AML-193 (cell line): Measurements from ENCODE around the gene SPEF2.
A peak's percentile ranks its signal among the peaks of the same experiment; 100 is the strongest.

Experiments
- DNase-seq, 2 experiments: peaks; one replicate each; lab custom pipeline; 2025; lab: John Stamatoyannopoulos, UW

SPEF2 gene, protein sequence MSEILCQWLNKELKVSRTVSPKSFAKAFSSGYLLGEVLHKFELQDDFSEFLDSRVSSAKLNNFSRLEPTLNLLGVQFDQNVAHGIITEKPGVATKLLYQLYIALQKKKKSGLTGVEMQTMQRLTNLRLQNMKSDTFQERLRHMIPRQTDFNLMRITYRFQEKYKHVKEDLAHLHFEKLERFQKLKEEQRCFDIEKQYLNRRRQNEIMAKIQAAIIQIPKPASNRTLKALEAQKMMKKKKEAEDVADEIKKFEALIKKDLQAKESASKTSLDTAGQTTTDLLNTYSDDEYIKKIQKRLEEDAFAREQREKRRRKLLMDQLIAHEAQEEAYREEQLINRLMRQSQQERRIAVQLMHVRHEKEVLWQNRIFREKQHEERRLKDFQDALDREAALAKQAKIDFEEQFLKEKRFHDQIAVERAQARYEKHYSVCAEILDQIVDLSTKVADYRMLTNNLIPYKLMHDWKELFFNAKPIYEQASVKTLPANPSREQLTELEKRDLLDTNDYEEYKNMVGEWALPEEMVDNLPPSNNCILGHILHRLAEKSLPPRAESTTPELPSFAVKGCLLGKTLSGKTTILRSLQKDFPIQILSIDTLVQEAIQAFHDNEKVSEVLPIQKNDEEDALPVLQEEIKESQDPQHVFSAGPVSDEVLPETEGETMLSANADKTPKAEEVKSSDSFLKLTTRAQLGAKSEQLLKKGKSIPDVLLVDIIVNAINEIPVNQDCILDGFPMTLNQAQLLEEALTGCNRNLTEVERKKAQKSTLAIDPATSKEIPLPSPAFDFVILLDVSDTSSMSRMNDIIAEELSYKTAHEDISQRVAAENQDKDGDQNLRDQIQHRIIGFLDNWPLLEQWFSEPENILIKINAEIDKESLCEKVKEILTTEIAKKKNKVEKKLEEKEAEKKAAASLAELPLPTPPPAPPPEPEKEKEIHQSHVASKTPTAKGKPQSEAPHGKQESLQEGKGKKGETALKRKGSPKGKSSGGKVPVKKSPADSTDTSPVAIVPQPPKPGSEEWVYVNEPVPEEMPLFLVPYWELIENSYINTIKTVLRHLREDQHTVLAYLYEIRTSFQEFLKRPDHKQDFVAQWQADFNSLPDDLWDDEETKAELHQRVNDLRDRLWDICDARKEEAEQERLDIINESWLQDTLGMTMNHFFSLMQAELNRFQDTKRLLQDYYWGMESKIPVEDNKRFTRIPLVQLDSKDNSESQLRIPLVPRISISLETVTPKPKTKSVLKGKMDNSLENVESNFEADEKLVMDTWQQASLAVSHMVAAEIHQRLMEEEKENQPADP (N-terminal part only)

DNA sequence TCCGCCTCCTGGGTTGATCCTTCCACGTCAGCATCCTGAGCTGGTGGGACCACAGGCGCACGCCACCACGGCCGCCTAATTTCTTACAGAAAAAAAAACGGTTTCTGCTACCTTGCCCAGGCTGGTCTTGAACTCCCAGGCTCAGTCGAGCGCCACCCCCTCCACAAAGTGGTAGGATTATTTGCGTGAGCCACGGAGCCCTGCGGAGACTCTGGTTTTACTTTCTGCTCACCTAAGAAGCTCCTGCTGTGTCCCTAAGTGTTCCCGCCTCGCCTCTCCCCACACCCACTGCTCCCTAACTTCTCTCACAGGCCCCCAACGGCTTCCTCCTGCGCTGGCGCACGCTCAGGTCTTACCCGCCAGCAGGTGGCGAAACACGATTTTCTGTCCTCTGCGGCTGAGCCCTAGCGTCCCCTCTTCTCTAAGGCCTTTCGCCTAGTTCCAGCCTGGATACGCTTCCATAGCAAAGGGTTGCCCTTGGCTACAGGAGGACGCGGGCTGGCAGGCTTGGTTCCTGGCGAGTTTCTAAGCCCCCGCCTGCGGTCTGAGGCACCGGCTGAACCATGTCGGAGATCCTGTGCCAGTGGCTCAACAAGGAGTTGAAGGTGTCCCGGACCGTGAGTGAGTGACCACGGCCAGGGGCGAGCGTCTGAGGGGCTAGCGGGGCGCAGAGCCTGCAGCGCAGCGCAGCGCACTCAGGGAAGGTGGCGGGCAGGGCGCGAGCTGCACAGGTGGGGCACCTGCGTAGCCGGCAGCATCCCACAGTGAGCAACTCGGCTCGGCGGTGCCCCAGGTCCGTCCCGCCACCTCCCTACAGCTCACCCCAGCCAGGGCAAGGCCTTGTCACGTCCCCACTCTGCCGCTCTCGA, at the start of gene SPEF2:
Gene SPEF2, plus strand, starts transcription at position 429 of the 869 bp plus-strand sequence. Its CDS starts 135 bp downstream, at position 564.
- DNase-seq: peak; percentile 90 to 93

DNA sequence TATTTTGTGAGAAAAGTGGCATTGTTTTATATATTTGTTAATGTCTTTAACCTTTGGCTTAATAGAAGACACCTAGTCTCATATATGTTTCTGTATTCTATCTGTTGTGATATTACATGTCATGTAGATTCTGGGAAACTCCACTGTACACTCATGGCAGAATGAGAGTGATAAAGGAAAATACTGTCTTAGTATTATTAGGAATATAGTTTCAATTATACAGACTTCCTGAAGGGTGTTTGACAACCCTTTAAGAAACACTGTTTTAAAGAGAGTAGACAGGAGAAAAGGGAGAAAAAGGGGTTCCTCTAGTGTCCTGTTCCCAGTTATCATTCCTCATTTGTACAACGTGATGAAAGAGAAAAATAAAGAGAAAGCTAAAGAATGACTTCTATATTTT, 42.1 kb upstream of the SPEF2 start:
- no peak for DNase-seq

DNA sequence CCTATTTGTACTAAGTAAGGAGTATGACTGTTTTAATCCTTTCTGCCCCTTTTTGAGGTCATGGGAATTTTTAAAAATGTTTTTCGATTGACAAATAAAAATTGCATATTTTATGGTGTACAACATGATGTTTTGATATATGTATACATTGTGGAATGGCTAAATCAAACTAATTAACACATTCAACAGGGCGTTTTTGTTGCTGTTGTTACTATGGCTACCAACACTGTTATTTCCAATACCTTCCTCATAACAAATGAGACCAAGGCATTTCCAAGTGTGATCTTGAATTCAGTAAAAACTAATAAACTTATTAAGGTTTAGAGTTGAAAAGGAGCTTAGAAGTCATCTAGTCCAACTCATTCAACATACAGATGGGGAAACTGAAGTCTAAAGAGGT, 30.2 kb upstream of the SPEF2 start:
- no peak for DNase-seq

DNA sequence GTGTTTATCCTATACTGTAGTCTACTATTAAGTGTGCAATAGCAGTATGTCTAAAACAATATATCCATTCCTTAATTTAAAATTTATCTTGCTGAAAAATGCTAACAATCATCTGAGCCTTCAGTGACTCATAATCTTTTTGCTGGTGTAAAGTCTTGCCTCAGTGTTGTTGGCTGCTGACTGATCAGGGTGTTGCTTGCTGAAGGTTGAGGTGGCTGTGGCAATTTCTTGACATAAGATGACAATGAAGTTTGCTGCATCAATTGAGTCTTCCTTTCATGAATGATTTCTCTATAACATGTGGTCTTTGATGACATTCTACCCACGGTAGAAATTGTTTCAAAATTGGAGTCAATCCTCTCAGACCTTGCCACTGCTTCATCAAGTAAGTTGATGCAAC, 24.3 kb upstream of the SPEF2 start:
- DNase-seq: no peak

DNA sequence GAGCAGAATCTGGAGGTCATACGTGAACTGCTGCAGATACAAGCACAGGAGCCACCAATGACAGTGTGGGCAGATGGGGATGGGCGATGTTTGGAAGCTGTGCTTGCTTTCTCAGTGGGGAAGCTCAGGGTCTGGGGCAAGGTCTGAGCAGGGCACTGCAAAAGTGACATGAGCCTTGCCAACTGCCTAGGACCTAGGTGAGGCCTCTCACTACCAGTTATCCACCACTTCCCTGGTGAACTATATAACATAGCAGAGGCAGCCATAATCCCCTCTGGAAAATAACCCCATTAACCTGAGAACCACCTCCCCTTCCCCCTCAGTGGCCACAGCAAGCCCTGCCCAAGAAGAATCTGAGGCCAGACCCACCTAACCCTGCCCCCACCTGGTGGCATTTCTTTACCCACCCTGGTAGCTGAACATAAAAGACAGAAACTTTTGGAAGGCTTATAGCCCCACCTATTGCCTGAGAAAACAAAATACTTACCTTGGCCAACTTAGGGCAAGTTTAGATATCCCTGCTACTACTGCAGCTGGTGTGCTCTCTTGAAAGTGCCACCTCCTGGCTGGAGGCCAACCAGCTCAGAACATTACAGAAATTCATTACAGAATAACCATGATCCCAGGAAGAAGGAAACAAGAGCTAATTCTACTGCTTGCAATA, 18.8 kb upstream of the SPEF2 start:
- DNase-seq: peak; percentile 24 to 27

DNA sequence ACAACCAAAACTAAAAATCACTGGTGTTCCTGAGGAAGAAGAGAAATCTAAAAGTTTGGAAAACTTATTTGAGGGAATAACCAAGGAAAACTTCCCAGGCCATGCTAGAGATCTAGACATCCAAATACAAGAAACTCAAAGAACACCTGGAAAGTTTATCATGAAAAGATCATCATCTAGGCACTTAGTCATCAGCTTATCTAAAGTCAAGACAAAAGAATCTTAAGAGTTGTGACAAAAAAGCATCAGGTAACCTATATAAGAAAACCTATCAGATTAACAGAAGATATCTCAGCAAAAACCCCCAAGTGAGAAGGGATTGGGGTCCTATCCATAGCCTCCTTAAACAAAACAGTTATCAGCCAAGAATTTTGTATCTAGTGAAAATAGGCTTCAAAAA, 17.1 kb upstream of the SPEF2 start:
- no peak for DNase-seq

DNA sequence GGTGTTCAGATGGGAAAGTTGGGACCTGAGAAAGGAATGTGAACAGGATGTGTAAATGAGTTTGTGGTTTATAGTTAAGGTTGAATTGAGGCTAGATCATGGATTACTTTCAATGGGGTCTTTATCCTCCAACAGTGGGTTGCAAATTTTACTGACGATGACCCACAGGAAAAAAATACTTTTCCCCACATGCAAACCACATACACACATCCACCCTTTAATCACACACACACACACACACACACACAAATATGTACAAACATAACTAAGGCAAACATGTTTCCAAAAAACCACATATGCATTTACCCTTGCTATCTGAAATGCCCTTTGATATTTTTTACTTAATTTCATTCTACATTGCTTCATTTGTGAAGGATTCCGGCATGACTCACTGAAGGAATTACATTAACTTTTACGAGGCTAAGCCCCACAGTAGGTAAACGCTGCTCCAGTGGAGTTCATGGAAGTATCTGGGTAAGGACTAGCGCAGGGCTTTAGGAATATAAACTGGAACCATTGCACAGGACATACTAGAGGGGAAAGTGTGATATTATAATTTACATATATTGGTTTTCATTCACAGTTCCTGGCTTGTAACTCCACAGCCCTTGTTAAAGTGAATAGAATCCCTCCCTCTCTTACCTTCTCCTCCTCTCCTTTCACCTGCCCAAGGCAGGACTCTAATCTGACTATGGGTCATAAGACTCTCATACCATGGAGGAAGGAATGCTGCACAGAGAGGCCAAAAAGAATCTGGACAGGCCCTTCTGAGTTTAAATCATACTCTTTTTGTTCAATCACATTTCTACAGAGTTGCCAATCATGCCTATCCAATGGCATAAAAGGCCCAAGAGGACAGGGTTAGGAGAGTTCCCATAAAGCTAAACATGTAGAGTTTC, 8.5 kb upstream of the SPEF2 start:
- DNase-seq: no peak

DNA sequence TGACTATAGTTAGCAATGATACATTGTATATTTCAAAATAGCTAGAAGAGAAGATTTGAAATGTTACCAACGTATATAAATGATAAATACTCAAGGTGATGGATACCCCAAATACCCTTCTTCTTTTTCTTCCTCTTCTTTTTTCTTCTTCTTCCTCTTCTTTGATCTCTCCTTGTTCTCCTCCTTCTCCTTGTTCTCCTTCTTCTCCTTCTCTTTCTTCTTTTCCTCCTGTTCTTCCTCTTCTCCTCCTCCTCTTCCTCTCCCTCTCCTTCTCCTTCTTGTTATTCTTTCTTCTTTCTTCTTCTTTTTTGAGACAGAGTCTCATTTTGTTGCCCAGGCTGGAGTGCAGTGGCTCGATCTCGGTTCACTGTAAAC, 616 bp upstream of the SPEF2 start:
- DNase-seq: no peak

DNA sequence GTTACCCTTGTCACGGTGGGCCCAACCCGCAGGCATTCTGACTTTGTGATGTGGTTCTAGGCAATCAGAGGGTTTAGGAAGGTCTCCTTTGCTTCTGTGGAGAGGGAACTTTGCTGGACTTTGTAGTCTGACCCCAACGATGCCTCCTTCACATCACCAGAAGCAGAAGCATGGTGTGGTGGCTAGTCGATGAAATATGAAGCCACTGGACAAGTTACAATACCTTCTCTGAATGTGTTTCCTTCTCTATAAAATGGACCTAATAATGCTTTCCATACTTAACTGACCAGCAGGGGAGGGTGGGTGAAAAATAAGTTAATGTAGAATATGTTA, 607 bp downstream of the SPEF2 start:
- DNase-seq: peak in 1 of 2 experiments; percentile 20

DNA sequence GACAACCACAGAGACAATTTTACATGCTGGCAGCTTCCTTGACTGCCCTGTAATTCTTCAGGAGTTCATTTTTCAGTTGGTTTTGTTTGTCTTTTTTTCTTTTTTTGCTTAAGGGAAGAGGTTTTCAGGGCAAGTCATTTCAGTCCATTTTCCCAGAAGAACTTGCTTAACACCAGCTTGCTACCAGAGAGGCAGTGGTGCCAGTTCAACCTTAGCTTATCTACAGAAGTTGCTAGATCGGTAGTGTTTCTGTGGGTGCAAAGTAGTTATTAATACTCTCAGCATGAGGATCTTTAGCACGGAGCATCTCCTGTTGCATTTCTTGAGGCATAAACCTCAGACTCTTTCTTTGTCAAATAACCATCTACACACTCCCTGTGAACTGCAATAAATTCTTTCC, 1.1 kb downstream of the SPEF2 start:
- peak; percentile 25 to 37 for DNase-seq

DNA sequence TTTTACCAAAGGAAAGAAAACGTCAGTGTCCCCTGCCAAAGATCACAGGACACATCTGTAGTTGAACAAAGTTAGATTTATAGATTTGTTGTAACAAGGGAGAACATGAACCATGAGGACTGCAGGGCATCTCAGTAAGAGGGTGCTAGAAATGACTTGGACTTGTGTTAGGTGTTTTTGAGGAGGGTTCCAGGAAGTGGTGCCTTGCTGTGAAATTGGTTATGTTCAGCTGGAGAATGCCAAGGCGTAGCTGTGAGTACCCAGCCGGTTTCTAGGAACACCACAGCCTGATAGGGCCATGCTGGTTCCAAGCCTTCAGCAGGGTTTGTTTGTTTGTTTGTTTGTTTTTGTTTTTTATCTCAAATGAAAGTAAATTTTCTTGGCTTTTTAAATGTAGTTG, 5.3 kb downstream of the SPEF2 start:
- no peak for DNase-seq

DNA sequence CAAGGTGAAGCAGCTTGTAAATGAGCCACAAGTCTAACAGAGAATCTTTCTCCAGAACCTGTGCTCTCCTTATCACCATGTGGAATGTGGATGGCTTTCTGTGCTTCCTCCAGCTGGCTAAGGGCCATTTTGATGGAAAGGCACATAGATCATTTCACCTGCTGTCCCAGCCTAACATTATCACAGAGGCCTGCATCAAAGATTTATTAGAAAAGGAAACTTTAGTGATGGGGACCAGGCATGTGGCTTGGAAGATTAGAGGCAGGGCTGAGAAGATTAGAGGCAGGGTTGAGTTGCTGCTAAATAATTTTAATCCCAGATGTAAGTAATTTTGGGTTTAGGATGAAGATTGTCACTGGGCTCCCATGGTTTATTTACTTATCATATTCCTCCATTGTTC, 6.3 kb downstream of the SPEF2 start:
- no peak for DNase-seq

DNA sequence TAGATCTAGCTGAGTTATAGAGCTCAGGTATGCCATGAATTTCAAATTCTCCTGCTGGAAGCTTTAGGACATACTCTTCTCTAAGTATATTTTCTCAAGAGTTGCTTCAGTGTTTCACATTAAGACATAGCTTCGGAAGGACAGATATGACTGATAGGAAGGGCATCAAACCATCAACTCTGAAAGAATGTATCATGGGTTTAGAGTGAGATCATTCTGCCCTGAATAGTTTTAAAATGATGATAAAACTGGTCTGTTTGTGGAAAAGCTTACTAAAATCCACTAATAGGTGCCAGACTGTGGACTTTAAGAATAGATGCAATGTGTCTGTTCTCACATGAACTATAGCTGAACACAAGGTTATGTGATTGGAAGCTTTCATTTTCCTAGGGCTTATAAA, 8.4 kb downstream of the SPEF2 start:
- no peak for DNase-seq

DNA sequence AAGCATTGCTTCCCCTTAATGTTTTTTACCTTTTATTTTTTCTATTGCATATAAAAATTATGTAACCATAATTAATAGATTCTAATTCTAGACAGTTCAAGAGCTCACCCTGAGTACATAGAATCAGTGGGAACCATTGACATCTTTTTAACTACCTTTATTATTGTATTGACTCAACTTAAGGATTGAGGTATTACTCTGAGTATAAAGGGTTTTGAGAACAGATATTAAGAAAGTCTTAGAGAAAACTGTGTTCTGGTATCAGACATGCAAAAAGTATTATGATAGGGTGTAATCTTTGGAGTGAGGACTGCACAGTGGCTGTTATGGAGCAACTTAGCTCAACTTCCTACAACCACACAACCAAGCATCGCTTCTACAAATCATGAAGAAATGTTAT, 8.9 kb downstream of the SPEF2 start:
- DNase-seq: peak in 1 of 2 experiments; percentile 23

DNA sequence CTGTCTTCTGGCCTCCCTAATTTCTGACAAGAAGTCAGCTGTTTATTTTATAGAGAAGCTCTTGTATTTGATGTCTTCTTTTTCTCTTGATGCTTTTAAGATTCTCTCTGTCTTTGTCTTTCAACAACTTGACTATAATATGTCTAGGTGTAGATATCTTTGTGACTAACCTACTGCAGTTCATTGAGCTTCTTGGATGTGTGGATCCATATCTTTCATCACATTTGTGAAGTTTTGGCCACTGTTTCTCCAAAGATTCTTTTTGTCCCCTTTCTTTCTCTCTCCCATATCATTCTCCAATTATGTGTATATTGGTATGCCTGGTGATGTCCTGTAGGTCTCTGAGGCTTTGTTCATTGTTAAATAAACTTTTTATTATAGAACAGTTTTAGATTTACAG, 16.7 kb downstream of the SPEF2 start:
- DNase-seq: no peak

DNA sequence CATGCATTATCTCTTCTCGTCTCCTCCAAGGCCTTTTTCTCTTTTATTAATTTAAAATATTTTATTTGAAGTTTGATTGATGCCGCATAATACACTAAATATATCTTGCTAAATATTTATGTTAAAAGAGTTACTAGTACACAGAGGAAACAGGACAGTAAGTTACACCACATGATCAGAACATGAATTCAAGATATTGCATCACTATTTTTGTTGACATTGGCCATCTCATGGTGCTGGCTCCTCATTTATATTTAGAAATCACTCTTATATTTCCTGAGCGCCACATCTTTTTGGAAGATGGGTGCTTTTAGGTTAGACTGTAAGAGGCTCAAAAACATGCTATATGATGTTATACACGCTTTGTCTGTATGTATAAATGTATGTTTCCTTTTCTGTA, 23.0 kb downstream of the SPEF2 start:
- DNase-seq: no peak

DNA sequence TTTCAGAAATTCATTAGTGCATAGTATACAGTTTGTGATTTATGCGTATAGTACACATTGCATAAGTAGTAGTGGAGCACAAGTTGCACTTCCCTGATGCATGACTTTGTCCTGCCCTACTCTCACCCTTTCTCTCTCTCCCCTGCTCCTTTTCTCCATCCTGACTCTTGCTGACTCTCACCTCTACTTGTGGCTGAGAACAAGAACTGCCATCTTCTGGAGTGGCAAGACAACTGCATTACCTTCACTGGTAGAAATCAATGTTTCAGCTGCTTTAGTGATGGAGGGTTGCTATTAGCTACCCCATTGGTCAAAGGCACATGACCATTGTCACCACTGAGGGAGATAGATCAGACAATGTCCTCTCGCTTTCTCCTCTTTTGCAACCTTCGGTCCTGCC, 26.9 kb downstream of the SPEF2 start:
- no peak for DNase-seq

DNA sequence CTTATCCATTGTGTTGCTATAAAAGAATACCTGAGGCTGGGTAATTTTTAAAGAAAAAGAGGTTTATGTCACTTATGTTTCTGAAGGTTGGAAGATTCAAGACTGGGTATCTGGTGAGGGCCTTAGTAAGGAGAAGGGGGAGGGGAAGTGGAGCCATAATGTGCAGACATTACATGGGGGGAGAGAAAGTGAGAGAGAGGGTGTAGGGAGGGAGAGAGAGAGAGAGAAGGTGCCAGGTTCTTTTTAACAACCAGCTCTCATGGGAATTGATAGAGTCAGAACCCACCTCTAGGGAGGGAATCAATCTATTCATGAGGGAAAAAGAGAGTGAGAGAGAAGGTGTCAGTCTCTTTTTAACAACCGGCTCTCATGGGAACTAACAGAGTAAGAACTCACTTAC, 29.5 kb downstream of the SPEF2 start:
- DNase-seq: no peak

DNA sequence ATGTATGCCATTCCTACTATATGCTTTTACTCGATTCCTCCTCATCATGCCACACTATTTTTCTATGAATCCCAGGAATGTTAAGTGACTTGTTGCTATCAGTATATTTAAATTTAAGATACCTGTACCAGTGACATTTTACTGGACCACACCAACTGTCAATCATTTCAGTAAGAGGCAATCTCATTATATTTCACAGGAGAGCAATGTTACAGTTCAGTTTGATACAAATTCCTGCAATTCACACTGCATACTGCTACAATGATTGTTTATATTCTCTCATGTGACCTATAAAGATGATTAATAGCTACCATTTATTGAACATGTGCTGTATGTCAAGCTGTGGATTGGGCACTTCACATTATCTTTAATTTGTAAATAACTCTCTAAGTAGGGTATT, 30.0 kb downstream of the SPEF2 start:
- DNase-seq: no peak
